ENCODE results near the gene TEPSIN.

DNA sequence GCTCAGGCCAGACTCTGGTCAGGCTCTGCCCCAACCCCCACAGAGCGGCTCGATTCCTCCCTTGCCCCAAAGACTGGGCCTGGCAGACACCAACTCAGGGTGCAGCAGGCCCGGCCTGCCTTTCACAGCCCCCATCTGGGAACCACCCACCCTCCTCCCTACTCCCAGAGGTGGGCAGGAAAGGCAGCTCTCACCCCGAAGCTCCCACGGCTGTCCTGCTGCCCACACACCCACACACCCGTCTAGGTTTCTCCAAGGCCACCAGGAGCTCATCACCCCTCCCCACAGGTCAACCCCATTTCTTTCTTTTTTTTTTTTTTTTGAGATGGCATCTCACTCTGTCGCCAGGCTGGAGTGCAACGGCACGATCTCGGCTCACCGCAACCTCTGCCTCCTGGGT lies 19.9 kb downstream of the TEPSIN start:
- TF ChIP-seq, protein P1, sequence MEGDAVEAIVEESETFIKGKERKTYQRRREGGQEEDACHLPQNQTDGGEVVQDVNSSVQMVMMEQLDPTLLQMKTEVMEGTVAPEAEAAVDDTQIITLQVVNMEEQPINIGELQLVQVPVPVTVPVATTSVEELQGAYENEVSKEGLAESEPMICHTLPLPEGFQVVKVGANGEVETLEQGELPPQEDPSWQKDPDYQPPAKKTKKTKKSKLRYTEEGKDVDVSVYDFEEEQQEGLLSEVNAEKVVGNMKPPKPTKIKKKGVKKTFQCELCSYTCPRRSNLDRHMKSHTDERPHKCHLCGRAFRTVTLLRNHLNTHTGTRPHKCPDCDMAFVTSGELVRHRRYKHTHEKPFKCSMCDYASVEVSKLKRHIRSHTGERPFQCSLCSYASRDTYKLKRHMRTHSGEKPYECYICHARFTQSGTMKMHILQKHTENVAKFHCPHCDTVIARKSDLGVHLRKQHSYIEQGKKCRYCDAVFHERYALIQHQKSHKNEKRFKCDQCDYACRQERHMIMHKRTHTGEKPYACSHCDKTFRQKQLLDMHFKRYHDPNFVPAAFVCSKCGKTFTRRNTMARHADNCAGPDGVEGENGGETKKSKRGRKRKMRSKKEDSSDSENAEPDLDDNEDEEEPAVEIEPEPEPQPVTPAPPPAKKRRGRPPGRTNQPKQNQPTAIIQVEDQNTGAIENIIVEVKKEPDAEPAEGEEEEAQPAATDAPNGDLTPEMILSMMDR (IDR thresholded peaks at IDR 0.05): no peak
- TF ChIP-seq POLR2A (IDR thresholded peaks at IDR 0.05): no peak

All from heart left ventricle (tissue), 13 donors.